Neural cell (in vitro differentiated cells): Measurements from ENCODE around the gene PSMB7. TPM values are rescaled to one million over a fixed set of nuclear protein-coding genes. Genes with fewer than 3 reads are reported as not detected.

Source experiments
- H2AFZ ChIP-seq: fragments of 200-600, 300-800 bp; sonication (generic), shearing (Covaris generic); 2 replicates; pipeline ENCODE4 v1.6.0; 2014; ENCODE audit warnings: low read depth, mild to moderate bottlenecking, antibody characterized with exemption, low read length, moderate library complexity
- H3F3A ChIP-seq: fragments of 200-600 bp; shearing (Covaris generic); 2 replicates; pipeline ENCODE4 v1.6.1; 2016; ENCODE audit warnings: mild to moderate bottlenecking, moderate library complexity, mixed read lengths, antibody characterized with exemption, low read length; ENCODE audit not compliant: insufficient read depth, poor library complexity, severe bottlenecking
- H3K27ac ChIP-seq: fragments of 200-600, 300-800 bp; sonication (generic), shearing (Covaris generic); 2 replicates; pipeline ENCODE4 v1.5.1; 2014; ENCODE audit warnings: mild to moderate bottlenecking, low read length, moderate library complexity
- H3K27me3 ChIP-seq: fragments of 300-800, 200-600 bp; sonication (generic), shearing (Covaris generic); 2 replicates; pipeline ENCODE4 v1.6.0; 2014; ENCODE audit warnings: mild to moderate bottlenecking, low read depth, low read length, moderate library complexity; ENCODE audit not compliant: insufficient read depth
- H3K36me3 ChIP-seq: fragments of 300-800, 200-600 bp; sonication (generic), shearing (Covaris generic); 2 replicates; pipeline ENCODE4 v1.5.1; 2014; ENCODE audit warnings: mild to moderate bottlenecking, antibody characterized with exemption, low read length, moderate library complexity; ENCODE audit not compliant: insufficient read depth
- H3K4me2 ChIP-seq: fragments of 300-800, 200-600 bp; sonication (generic), shearing (Covaris generic); 2 replicates; pipeline ENCODE4 v1.6.0; 2014; ENCODE audit warnings: mild to moderate bottlenecking, low read length
- H3K4me3 ChIP-seq: fragments of 300-800, 200-600 bp; sonication (generic), shearing (Covaris generic); 2 replicates; pipeline ENCODE4 v1.5.1; 2014; ENCODE audit warnings: mild to moderate bottlenecking, low read length, moderate library complexity
- H3K79me2 ChIP-seq: fragments of 200-600 bp; shearing (Covaris generic); replicated peaks from 2 replicates; pipeline ENCODE4 v1.6.0; 2014; ENCODE audit warnings: mild to moderate bottlenecking, low read length, moderate library complexity; ENCODE audit not compliant: insufficient read depth
- H3K9ac ChIP-seq: fragments of 300-800, 200-600 bp; sonication (generic), shearing (Covaris generic); 2 replicates; pipeline ENCODE4 v1.6.1; 2016; ENCODE audit warnings: mild to moderate bottlenecking, low read length, mixed read lengths
- H3K9me2 ChIP-seq: fragments of 200-600 bp; shearing (Covaris generic); 2 replicates; pipeline ENCODE4 v1.6.1; 2016; ENCODE audit warnings: mild to moderate bottlenecking, low read length, mixed read lengths; ENCODE audit not compliant: insufficient read depth
- H3K9me3 ChIP-seq: fragments of 200-600, 300-800 bp; sonication (generic), shearing (Covaris generic); 2 replicates; pipeline ENCODE4 v1.6.1; 2016; ENCODE audit warnings: mild to moderate bottlenecking, mixed run types, low read length, moderate library complexity, mixed read lengths
- H4K20me1 ChIP-seq: fragments of 200-600 bp; shearing (Covaris generic); 2 replicates; pipeline ENCODE4 v1.6.1; 2016; ENCODE audit warnings: mild to moderate bottlenecking, mixed run types; ENCODE audit not compliant: insufficient read depth
- EP300 ChIP-seq: fragments of 450-650 bp; conservative IDR thresholded peaks from 2 replicates; pipeline ENCODE4 v1.6.1; 2014; ENCODE audit warnings: antibody characterized with exemption, mild to moderate bottlenecking, moderate library complexity; ENCODE audit not compliant: poor library complexity, severe bottlenecking
- EZH2 ChIP-seq: fragments of 200-600, 300-800 bp; shearing (Covaris generic), sonication (generic); IDR thresholded peaks from 2 replicates; pipeline ENCODE4 v1.6.1; 2014; ENCODE audit warnings: antibody characterized with exemption, low read length, borderline replicate concordance, mild to moderate bottlenecking; ENCODE audit not compliant: insufficient read depth, poor library complexity, severe bottlenecking
- MXI1 ChIP-seq: fragments of 450-650 bp; conservative IDR thresholded peaks from 2 replicates; pipeline ENCODE4 v1.6.1; 2014; ENCODE audit warnings: antibody characterized with exemption, mild to moderate bottlenecking; ENCODE audit not compliant: poor library complexity, severe bottlenecking
- POLR2AphosphoS5 ChIP-seq: IDR thresholded peaks from 2 replicates; pipeline ENCODE4 v1.6.1; 2012
- RAD21 ChIP-seq: fragments of 450-650 bp; conservative IDR thresholded peaks from 2 replicates; pipeline ENCODE4 v1.6.1; 2014; ENCODE audit warnings: antibody characterized with exemption, mild to moderate bottlenecking, moderate library complexity
- SMC3 ChIP-seq: fragments of 450-650 bp; conservative IDR thresholded peaks from 2 replicates; pipeline ENCODE4 v1.6.1; 2014; ENCODE audit warnings: antibody characterized with exemption, mild to moderate bottlenecking, moderate library complexity; ENCODE audit not compliant: poor library complexity
- TAF1 ChIP-seq: IDR thresholded peaks from 2 replicates; pipeline ENCODE4 v1.6.1; 2012; ENCODE audit warnings: low read depth
- polyA plus RNA-seq: library from polyadenylated mRNA; depleted of rRNA; stranded (reverse); fragments of >200 nt; gene quantifications from 2 replicates; pipeline ENCODE4 v1.2.3, GENCODE V29; 2014
- TF ChIP-seq, protein P1 (sequence below): fragments of 450-650 bp; IDR thresholded peaks from 2 replicates; pipeline ENCODE4 v1.5.1; 2014; ENCODE audit warnings: antibody characterized with exemption, mild to moderate bottlenecking, moderate library complexity; ENCODE audit not compliant: poor library complexity, severe bottlenecking
- TF ChIP-seq, protein P2 (sequence below): IDR thresholded peaks from 2 replicates; pipeline ENCODE4 v1.6.1; 2012; ENCODE audit warnings: borderline replicate concordance

Gene PSMB7
- polyA plus RNA-seq, 1 donor from 2014 or later: 363 TPM

DNA sequence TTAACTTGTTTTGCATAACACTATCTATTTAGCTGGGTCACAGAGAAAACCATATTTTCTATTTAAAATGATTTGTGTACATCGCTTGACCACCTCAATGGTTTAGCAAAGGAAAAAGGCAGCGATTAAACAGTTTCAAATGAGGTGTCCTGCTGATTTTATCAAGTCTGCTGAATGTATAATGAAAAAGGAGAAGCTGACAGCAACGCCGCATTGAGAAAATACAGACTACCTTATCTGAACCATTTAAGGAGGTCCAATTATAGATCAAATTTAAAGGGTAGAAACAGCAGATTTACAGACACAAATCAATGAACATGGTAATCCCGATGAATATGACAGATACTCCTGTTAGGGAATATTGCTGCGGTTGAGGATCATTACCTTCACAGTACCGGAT lies 29.6 kb downstream of the PSMB7 start:
- Histone ChIP-seq H3K9me3 (no peaks in the 10 kb centered on the region), H3K79me2 (peaks cover 32% of the 10 kb centered on the region), H3K9ac (no peak overlapping the region), H3K4me3 (no peak overlapping the region), H3K4me2 (no peak overlapping the region), H4K20me1 (no peaks in the 10 kb centered on the region), H3K36me3 (no peaks in the 10 kb centered on the region), H3F3A (no peaks in the 10 kb centered on the region), H2AFZ (no peak overlapping the region), H3K27me3 (no peaks in the 10 kb centered on the region), H3K27ac (no peak overlapping the region), H3K9me2 (no peaks in the 10 kb centered on the region)
- TF ChIP-seq MXI1 (no peak), TAF1 (no peak), EP300 (no peak)
- TF ChIP-seq, protein P1, sequence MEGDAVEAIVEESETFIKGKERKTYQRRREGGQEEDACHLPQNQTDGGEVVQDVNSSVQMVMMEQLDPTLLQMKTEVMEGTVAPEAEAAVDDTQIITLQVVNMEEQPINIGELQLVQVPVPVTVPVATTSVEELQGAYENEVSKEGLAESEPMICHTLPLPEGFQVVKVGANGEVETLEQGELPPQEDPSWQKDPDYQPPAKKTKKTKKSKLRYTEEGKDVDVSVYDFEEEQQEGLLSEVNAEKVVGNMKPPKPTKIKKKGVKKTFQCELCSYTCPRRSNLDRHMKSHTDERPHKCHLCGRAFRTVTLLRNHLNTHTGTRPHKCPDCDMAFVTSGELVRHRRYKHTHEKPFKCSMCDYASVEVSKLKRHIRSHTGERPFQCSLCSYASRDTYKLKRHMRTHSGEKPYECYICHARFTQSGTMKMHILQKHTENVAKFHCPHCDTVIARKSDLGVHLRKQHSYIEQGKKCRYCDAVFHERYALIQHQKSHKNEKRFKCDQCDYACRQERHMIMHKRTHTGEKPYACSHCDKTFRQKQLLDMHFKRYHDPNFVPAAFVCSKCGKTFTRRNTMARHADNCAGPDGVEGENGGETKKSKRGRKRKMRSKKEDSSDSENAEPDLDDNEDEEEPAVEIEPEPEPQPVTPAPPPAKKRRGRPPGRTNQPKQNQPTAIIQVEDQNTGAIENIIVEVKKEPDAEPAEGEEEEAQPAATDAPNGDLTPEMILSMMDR: no peak

DNA sequence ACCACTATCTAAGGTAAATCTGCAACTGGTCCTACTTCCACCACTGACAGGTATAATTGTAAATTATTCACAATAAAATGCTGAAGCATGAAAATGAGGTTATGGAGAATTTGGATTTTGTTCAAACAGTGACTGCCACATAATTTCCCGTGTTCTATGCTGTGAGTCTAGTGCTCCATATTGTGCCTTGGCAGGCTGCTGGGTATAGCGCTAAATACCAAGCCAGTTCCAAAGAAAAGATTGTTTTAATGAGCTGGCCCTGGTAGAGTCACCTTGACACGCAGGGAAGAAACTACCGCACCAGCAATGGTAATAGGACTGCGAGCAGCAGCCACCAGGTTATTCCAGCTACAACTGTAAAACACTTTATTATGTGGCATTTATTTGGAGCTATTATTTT lies 30.4 kb downstream of the PSMB7 start:
- H3K4me3 ChIP-seq: no peak overlapping the region
- no peaks in the 10 kb centered on the region for H3K27me3 ChIP-seq
- H3K36me3 ChIP-seq: no peaks in the 10 kb centered on the region
- no peak overlapping the region for H3K27ac ChIP-seq
- TF ChIP-seq, protein P1: no peak
- TF ChIP-seq POLR2AphosphoS5 (no peak), RAD21 (no peak), EP300 (no peak), TAF1 (no peak), SMC3 (no peak), EZH2 (no peak)
- TF ChIP-seq, protein P2, sequence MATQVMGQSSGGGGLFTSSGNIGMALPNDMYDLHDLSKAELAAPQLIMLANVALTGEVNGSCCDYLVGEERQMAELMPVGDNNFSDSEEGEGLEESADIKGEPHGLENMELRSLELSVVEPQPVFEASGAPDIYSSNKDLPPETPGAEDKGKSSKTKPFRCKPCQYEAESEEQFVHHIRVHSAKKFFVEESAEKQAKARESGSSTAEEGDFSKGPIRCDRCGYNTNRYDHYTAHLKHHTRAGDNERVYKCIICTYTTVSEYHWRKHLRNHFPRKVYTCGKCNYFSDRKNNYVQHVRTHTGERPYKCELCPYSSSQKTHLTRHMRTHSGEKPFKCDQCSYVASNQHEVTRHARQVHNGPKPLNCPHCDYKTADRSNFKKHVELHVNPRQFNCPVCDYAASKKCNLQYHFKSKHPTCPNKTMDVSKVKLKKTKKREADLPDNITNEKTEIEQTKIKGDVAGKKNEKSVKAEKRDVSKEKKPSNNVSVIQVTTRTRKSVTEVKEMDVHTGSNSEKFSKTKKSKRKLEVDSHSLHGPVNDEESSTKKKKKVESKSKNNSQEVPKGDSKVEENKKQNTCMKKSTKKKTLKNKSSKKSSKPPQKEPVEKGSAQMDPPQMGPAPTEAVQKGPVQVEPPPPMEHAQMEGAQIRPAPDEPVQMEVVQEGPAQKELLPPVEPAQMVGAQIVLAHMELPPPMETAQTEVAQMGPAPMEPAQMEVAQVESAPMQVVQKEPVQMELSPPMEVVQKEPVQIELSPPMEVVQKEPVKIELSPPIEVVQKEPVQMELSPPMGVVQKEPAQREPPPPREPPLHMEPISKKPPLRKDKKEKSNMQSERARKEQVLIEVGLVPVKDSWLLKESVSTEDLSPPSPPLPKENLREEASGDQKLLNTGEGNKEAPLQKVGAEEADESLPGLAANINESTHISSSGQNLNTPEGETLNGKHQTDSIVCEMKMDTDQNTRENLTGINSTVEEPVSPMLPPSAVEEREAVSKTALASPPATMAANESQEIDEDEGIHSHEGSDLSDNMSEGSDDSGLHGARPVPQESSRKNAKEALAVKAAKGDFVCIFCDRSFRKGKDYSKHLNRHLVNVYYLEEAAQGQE: no peak
- no peak overlapping the region for H3K4me2 ChIP-seq
- no peak overlapping the region for H2AFZ ChIP-seq
- H3K9ac ChIP-seq: no peak overlapping the region
- H3K9me2 ChIP-seq: no peaks in the 10 kb centered on the region
- H3K79me2 ChIP-seq: peaks cover 24% of the 10 kb centered on the region
- H3F3A ChIP-seq: no peaks in the 10 kb centered on the region
- H3K9me3 ChIP-seq: no peaks in the 10 kb centered on the region
- H4K20me1 ChIP-seq: no peaks in the 10 kb centered on the region
